Measurements from ENCODE around the gene PLA2G12B. TPM values are rescaled to one million over a fixed set of nuclear protein-coding genes. Genes with fewer than 3 reads are reported as not detected.

The PLA2G12B gene
- total and polyA plus RNA-seq, 4 donors, result 31.9 to 60.2 (median 47.3) TPM

DNA sequence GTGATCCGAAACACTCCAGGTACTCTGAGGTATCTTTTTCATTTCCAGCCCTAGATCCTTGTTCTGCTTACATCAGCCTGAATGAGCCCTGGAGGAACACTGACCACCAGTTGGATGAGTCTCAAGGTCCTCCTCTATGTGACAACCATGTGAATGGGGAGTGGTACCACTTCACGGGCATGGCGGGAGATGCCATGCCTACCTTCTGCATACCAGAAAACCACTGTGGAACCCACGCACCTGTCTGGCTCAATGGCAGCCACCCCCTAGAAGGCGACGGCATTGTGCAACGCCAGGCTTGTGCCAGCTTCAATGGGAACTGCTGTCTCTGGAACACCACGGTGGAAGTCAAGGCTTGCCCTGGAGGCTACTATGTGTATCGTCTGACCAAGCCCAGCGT is 56.0 kb downstream of the PLA2G12B start:
- no peak for DNase-seq (ENCODE audit: low spot score)
- no peak overlapping the region for H3K9ac ChIP-seq (ENCODE audit: low read depth in 1 of 2, low read length in 2 of 2)
- no peaks in the 10 kb centered on the region for H3K9me3 ChIP-seq (ENCODE audit: control insufficient read depth in 4 of 4, low read length in 3 of 4)
- no peaks in the 10 kb centered on the region for H3K4me1 ChIP-seq (ENCODE audit: control insufficient read depth in 4 of 4, insufficient read depth in 4 of 4, low read length in 3 of 4)
- H3K4me3 ChIP-seq (ENCODE audit: low read depth in 1 of 3, low read length in 3 of 3), result no peak overlapping the region
- no peaks in the 10 kb centered on the region for H3K27me3 ChIP-seq (ENCODE audit: control insufficient read depth in 4 of 4, insufficient read depth in 4 of 4, low read length in 3 of 4)
- no peak overlapping the region for H3K27ac ChIP-seq (ENCODE audit: low read depth in 1 of 2, low read length in 2 of 2)
- TF ChIP-seq, protein P1, sequence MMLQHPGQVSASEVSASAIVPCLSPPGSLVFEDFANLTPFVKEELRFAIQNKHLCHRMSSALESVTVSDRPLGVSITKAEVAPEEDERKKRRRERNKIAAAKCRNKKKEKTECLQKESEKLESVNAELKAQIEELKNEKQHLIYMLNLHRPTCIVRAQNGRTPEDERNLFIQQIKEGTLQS (IDR thresholded peaks at IDR 0.05), result no peak
- H3K36me3 ChIP-seq (ENCODE audit: control insufficient read depth in 4 of 4, insufficient read depth in 3 of 4, low read depth in 1 of 4, low read length in 3 of 4), result no peaks in the 10 kb centered on the region
- WGBS, result 87% methylated on average over 10 of the region's 10 CpGs

DNA sequence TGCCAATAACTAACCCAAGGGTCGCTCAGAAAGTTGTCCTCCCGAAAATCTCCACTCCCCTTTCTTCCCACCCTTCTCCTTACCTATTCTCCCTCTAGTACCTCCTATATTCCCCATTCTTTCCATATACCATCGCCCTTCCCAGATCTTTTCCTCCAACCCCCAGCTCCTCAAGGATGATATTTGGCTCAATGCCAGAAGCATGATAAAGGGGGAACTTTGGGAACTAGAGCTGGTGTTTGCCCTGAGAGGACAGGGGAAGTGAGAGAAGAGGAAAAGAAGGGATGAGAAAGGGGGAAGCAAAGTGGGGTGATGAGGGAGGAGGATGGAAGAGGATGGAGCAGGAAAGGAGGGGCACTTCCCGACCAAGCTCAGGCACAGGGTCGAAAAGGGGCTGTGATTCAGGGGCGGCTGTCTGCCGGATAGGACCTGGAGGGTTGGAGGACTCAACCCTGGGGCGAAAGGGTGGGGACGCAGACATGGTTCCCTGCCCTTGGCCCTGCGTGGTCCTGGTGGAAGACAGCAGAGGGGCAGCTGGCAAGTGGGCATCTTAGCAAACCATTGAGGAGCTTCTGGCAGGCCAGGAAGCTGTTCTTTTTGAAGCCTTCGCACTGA is 59.3 kb downstream of the PLA2G12B start:
- 82% methylated on average over 11 of the region's 11 CpGs for WGBS
- Histone ChIP-seq H3K27me3 (ENCODE audit: control insufficient read depth in 4 of 4, insufficient read depth in 4 of 4, low read length in 3 of 4) (no peaks in the 10 kb centered on the region), H3K36me3 (ENCODE audit: control insufficient read depth in 4 of 4, insufficient read depth in 3 of 4, low read depth in 1 of 4, low read length in 3 of 4) (no peaks in the 10 kb centered on the region), H3K27ac (ENCODE audit: low read depth in 1 of 2, low read length in 2 of 2) (peak overlapping the region in 1 of 2 donors; percentile 33), H3K9ac (ENCODE audit: low read depth in 1 of 2, low read length in 2 of 2) (peak overlapping the region in 1 of 2 donors; percentile 36), H3K4me3 (ENCODE audit: low read depth in 1 of 3, low read length in 3 of 3) (peak overlapping the region; percentile 3 to 39 (median 14)), H3K9me3 (ENCODE audit: control insufficient read depth in 4 of 4, low read length in 3 of 4) (no peaks in the 10 kb centered on the region), H3K4me1 (ENCODE audit: control insufficient read depth in 4 of 4, insufficient read depth in 4 of 4, low read length in 3 of 4) (peaks cover 0 to 8% (median 7%) of the 10 kb centered on the region in 4 donors)
- no peak for DNase-seq (ENCODE audit: low spot score)
- TF ChIP-seq, protein P1 (IDR thresholded peaks at IDR 0.05), result no peak
- TF ChIP-seq EGR1 (IDR thresholded peaks at IDR 0.05; ENCODE audit: low read depth in 2 of 2), result no peak
- TF ChIP-seq, protein P2, sequence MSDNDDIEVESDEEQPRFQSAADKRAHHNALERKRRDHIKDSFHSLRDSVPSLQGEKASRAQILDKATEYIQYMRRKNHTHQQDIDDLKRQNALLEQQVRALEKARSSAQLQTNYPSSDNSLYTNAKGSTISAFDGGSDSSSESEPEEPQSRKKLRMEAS (IDR thresholded peaks at IDR 0.05), result no peak
- TF ChIP-seq, protein P3, sequence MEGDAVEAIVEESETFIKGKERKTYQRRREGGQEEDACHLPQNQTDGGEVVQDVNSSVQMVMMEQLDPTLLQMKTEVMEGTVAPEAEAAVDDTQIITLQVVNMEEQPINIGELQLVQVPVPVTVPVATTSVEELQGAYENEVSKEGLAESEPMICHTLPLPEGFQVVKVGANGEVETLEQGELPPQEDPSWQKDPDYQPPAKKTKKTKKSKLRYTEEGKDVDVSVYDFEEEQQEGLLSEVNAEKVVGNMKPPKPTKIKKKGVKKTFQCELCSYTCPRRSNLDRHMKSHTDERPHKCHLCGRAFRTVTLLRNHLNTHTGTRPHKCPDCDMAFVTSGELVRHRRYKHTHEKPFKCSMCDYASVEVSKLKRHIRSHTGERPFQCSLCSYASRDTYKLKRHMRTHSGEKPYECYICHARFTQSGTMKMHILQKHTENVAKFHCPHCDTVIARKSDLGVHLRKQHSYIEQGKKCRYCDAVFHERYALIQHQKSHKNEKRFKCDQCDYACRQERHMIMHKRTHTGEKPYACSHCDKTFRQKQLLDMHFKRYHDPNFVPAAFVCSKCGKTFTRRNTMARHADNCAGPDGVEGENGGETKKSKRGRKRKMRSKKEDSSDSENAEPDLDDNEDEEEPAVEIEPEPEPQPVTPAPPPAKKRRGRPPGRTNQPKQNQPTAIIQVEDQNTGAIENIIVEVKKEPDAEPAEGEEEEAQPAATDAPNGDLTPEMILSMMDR (IDR thresholded peaks at IDR 0.05; ENCODE audit: low read depth, low read length, missing input control), result no peak
- TF ChIP-seq FOXA2 (IDR thresholded peaks at IDR 0.05), result no peak
- no peak for TF ChIP-seq YY1 (IDR thresholded peaks at IDR 0.05)
- no peak for TF ChIP-seq FOXA1 (IDR thresholded peaks at IDR 0.05)
- TF ChIP-seq, protein P4, sequence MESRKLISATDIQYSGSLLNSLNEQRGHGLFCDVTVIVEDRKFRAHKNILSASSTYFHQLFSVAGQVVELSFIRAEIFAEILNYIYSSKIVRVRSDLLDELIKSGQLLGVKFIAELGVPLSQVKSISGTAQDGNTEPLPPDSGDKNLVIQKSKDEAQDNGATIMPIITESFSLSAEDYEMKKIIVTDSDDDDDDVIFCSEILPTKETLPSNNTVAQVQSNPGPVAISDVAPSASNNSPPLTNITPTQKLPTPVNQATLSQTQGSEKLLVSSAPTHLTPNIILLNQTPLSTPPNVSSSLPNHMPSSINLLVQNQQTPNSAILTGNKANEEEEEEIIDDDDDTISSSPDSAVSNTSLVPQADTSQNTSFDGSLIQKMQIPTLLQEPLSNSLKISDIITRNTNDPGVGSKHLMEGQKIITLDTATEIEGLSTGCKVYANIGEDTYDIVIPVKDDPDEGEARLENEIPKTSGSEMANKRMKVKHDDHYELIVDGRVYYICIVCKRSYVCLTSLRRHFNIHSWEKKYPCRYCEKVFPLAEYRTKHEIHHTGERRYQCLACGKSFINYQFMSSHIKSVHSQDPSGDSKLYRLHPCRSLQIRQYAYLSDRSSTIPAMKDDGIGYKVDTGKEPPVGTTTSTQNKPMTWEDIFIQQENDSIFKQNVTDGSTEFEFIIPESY (IDR thresholded peaks at IDR 0.05), result no peak

DNA sequence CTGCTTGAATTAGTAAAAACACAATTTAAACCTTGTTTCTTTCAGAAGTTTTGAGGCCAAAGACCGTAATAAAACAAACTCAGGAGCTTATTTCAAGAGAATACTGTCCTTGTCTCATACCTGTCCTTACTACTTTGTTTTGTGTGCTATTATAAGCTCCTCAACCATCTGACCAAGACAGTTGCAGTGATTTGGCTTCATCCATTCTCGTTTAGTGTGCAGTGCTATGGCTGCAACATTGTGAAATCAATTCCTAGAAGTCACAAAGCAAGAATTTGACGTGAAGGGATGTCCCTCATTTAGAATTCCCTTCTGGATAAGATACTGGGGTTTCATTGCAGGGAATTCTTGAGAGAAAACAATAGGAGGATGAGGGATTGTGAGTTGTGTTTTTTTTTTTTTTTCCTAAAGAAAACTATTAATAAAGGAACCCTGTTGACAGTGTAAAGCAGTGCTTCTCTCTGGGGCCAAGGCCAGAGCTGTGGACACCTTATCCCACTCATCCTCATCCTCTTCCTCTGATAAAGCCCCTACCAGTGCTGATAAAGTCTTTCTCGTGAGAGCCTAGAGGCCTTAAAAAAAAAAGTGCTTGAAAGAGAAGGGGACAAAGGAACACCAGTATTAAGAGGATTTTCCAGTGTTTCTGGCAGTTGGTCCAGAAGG is 61.3 kb downstream of the PLA2G12B start, which contains the start of gene OIT3:
Gene OIT3, plus strand, starts transcription at position 604 of the 663 bp plus-strand sequence. CDS start 60 bp downstream, outside the sequence.
- peak within 1 kb of the TSS; percentile 2 to 8 for H3K27ac ChIP-seq (ENCODE audit: low read depth in 1 of 2, low read length in 2 of 2)
- DNase-seq (ENCODE audit: low spot score), result no peak
- no peaks in the 10 kb centered on the region for H3K27me3 ChIP-seq (ENCODE audit: control insufficient read depth in 4 of 4, insufficient read depth in 4 of 4, low read length in 3 of 4)

More for the DNA sequence above, 61.3 kb downstream of the PLA2G12B start, which contains the start of gene OIT3:
- Histone ChIP-seq H3K4me1 (ENCODE audit: control insufficient read depth in 4 of 4, insufficient read depth in 4 of 4, low read length in 3 of 4) (peaks cover 0 to 11% (median 7%) of the 10 kb centered on the region in 4 donors), H3K9ac (ENCODE audit: low read depth in 1 of 2, low read length in 2 of 2) (peak within 1 kb of the TSS in 1 of 2 donors; percentile 27), H3K36me3 (ENCODE audit: control insufficient read depth in 4 of 4, insufficient read depth in 3 of 4, low read depth in 1 of 4, low read length in 3 of 4) (no peaks in the 10 kb centered on the region), H3K4me3 (ENCODE audit: low read depth in 1 of 3, low read length in 3 of 3) (peak within 1 kb of the TSS in 2 of 3 donors; percentile 22 to 42), H3K9me3 (ENCODE audit: control insufficient read depth in 4 of 4, low read length in 3 of 4) (no peaks in the 10 kb centered on the region)
- TF ChIP-seq, protein P4 (IDR thresholded peaks at IDR 0.05), result peak; percentile 40
- no peak for TF ChIP-seq SP1 (IDR thresholded peaks at IDR 0.05)
- peak; percentile 61 for TF ChIP-seq NR2F2 (IDR thresholded peaks at IDR 0.05)
- TF ChIP-seq, protein P5, sequence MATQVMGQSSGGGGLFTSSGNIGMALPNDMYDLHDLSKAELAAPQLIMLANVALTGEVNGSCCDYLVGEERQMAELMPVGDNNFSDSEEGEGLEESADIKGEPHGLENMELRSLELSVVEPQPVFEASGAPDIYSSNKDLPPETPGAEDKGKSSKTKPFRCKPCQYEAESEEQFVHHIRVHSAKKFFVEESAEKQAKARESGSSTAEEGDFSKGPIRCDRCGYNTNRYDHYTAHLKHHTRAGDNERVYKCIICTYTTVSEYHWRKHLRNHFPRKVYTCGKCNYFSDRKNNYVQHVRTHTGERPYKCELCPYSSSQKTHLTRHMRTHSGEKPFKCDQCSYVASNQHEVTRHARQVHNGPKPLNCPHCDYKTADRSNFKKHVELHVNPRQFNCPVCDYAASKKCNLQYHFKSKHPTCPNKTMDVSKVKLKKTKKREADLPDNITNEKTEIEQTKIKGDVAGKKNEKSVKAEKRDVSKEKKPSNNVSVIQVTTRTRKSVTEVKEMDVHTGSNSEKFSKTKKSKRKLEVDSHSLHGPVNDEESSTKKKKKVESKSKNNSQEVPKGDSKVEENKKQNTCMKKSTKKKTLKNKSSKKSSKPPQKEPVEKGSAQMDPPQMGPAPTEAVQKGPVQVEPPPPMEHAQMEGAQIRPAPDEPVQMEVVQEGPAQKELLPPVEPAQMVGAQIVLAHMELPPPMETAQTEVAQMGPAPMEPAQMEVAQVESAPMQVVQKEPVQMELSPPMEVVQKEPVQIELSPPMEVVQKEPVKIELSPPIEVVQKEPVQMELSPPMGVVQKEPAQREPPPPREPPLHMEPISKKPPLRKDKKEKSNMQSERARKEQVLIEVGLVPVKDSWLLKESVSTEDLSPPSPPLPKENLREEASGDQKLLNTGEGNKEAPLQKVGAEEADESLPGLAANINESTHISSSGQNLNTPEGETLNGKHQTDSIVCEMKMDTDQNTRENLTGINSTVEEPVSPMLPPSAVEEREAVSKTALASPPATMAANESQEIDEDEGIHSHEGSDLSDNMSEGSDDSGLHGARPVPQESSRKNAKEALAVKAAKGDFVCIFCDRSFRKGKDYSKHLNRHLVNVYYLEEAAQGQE (IDR thresholded peaks at IDR 0.05), result peak; percentile 23
- 55% methylated on average over 4 of the region's 4 CpGs for WGBS
